HG03575 (cell line): Measurements from ENCODE around the gene ROM1.
"Not testable (repeated sequence)": the region's sequence is repeated elsewhere in the genome, so short reads cannot be mapped to it uniquely, and the experiment has no call there.

Experiments
- ATAC-seq: cut with Tn5 transposase; IDR thresholded peaks from one replicate; pipeline ENCODE4 v1.9.1; 2021; ENCODE audit not compliant: unreplicated experiment, insufficient number of reproducible peaks, low FRiP score; ENCODE audit errors: extremely low read depth

The ROM1 gene, protein sequence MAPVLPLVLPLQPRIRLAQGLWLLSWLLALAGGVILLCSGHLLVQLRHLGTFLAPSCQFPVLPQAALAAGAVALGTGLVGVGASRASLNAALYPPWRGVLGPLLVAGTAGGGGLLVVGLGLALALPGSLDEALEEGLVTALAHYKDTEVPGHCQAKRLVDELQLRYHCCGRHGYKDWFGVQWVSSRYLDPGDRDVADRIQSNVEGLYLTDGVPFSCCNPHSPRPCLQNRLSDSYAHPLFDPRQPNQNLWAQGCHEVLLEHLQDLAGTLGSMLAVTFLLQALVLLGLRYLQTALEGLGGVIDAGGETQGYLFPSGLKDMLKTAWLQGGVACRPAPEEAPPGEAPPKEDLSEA

DNA sequence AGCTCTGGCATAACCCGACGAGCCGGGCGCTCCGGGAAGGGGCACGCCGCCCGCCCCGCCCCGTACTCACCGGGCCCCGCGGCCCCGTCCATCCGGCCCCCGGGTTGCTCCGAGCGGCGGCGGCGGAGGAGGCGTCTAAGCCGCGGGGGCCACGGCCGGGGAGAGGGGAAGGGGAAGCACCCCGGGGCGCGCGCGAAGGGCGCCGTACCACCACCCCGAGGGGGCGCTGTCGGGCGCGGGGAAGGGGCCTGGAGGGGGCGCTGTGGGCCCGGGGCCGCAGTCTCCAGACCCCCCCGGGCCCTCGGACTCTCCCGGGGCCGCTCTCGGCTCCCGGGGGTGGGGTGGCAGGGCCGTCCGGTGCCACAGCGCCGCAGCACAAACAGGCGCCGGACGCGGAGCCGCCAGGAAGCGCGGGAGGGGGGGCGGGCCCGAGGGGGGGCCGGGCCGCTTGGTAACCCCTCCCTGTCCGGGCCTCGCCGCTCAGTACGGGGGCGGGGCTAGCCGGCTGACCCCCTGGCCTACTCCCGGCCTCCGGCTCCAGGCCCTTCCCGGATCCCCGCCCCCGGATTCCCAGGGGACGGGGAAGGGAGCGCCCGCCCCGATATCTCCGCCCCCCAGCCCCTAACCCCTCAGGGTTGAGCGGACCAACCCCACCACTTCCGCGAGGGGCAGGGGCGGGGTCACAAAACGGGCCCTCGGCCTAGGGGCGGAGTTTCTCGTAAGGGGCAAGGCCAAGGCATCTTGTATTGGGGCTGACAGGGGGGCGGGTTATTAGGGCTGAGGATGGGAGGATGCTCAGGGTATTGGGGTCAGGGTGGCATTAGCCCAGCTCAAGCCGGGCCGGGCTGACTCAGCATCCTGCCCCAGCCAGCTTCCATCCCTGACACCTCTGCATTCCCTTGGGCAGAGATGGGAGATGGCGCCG, at the start of gene ROM1, which contains the start of gene EML3:
Gene ROM1 (plus strand): TSS at position 892 of the 925 bp plus-strand sequence. CDS start 25 bp downstream, at position 917.
Gene EML3 (minus strand): TSS at position 410 of the 925 bp plus-strand sequence. CDS start 318 bp downstream, at position 92.
- ATAC-seq: no peak

DNA sequence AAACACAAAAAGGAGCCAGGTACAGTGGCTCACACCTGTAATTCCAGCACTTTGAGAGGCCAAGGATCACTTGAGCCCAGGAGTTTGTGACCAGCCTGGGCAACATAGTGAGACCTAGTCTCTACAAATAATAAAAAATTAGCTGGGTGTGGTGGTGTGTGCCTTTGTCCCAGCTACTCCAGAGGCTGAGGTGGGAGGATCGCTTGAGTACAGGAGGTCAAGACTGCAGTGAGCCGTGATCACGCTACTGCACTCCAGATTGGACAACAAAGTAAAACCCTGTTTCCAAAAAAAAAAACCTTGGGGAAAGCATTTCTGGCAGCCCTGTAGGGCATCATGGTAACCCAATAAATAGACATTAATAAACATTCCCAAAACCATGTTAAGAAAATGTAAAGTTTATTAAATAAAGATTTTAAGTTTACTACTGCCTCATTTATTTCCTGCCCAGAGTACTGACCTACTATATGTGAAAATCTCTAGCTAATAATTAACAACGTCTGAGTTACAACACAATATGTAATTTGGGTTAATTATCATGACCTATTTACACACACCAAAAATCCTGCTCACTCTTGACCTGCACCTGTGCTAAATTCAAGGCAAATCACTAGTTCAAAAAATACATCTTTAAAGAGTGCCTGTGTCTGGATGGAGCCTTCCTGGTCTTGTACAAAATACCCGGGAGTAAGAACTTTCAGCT, 47.8 kb upstream of the ROM1 start:
- no peak for ATAC-seq

GRCh38 chr11:62566247-62566646, 46.8 kb upstream of the ROM1 start:
- no peak for ATAC-seq

DNA sequence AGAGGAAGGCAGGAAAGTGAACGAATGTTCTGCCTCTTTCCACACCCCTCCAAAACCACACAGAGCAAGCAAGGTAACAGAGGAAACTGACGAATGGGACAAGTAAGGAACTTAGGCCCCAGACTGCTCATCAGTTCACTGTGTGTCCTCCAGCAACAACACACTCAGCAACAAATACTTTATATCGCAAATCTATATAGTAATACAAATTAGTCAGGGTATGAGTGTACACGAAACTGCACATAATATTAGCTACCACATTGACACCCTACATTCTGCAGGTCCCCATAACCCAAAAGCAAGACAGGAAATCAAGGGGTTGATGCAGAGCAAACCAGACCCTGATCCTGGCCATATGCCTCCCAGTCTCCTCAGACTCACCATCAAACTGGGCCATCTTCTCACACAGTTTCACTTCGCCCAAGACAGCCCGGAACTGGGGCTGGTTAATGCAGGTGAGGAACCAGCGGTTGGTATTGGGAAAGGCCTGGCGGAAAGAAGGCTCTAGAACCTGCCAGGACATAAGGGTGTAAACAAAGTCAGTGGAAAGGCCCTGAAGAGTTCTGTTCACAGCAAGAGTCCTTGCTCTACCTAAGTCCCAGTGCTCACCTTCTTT, 45.9 kb upstream of the ROM1 start:
- ATAC-seq: no peak

- no peak for ATAC-seq
Measured at GRCh38 chr11:62569611-62570010, 43.4 kb upstream of the ROM1 start.

DNA sequence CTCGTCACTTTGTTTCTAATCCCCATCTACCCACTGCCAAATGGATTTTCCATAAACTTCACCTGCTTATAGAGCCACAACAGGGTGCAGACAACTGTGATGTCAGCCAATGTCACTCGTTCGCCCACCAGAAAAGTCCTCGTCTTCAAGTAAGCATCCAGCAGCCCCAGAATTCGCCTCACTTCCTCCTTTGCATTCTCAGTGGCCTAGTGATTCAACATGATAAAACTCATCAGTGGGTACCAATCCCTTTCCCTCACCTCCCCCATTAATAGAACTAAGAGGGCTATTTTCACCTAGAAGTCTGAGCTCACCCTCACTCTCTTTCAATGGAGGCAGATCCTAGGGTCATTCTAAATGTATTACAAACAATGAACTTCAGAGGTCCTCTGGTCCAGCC, 42.2 kb upstream of the ROM1 start:
- ATAC-seq: not testable (repeated sequence)

DNA sequence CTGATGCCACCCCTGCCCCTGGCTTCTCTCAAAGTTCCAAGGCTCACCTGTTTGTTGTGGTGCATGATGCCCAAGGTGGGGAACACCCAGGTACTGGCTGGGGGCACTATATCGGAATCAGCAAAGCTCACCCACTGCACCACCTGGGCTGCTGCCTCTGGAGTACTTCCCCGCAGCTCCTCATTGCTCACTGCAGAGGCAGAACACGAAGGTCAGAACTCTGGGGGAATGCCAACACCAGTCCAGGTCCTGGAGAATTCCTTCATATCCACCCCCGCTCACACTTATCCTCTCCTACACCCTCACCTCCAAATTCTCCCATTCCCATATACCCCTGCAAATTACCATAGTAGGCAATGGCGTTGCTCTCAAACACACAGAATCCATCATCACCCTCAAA, 41.6 kb upstream of the ROM1 start:
- ATAC-seq: not testable (repeated sequence)

DNA sequence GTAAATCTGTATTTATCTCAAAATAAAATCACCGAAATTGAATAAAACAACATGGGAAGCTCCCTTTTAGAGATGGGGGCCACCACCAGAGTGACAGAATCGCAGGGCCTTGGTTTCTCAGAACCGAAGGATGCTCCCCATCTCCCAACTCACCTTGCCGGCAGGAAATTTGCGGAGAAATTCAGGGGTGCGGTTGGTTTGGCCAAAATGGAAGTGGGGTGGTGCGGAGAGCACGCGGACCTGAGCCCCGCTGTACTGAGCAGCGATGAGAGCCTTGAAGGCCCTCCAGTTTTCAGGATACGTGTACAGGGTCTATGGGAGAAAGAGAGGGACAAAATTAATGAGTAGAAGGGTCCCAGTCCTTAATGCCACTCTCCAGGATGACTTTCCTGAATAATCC, 40.6 kb upstream of the ROM1 start:
- no peak for ATAC-seq

GRCh38 chr11:62573006-62573591, 40.0 kb upstream of the ROM1 start:
- ATAC-seq: no peak

- peak; percentile 51 for ATAC-seq
Measured at GRCh38 chr11:62573592-62574362, 39.3 kb upstream of the ROM1 start, which contains the start of gene EEF1G. Gene EEF1G (minus strand): TSS chr11:62573891. CDS start chr11:62573842, 49 bp downstream.

GRCh38 chr11:62574363-62575071, 38.5 kb upstream of the ROM1 start:
- no peak for ATAC-seq

- no peak for ATAC-seq
Measured at GRCh38 chr11:62575156-62575555, 37.9 kb upstream of the ROM1 start.

DNA sequence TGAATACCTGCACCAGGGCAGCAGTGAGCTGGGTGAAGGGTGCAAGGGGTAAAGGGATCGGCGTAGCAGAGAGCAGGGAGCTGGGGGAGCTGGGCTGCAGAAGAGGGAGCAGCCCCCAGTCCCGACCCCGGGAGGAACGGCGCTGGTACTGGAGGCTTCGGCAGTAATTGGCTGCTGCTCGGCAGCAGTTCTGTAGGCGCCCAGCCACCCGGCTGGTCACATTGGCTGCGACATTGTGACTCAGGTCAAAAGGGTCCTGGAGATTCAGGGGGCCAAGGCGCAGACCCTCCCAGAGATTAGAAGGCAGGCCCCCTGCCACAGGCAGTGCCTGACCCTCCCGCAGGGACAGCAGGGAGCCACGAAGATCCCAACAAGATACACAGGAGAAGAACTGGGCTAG, 37.2 kb upstream of the ROM1 start:
- no peak for ATAC-seq

DNA sequence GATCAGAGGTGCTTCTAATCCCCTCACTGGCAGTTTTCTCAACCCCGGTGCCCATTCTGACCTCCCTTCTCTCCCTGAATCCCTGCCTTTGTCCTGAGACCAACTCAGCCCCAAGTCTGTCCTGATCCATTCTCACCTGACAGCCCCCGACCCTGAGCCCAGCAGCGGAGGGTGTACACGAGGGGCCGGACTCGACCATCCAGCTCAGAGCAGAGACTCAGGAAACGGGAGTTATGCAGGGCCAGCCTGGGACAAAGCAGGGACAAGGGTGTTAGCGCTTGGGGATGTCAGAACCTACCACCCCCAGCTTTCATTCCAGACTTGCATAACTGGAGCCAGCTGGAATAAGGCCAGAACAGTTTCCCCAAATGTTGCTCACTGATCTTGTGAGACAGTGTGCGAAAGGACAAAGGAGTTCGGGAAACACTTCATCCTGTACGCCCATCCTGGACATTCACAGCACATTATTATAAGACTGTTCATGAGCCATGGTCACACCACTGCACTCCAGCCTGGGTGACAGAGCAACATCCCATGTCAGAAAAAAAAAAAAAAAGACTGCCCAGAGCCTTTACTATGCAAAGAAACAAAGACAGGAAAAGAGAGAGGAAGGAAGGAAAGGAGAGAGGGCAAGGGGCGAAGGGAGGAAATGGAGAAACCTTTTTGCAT, 35.9 kb upstream of the ROM1 start:
- ATAC-seq: no peak

DNA sequence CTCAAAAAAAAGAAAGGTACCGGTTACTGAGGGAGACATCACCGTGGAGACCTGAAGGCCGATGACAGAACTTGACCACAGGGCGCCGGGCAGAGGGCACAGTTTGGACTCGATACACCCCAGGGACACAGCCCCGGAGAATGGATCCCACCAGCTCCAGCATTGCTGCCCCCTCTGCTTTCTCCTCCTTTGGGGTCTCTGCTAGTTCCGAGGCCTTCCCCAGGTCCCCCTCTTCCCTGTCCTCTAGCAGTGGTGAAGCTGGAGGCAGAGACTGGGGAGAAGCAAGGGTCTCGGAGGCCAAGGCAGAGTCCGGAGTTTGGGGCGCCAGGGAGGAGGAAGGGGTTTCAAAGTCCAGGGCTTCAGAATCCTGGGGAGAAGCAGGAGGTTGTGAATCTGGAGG, 34.5 kb upstream of the ROM1 start:
- no peak for ATAC-seq

- ATAC-seq: no peak
Measured at GRCh38 chr11:62579252-62579651, 33.8 kb upstream of the ROM1 start.
